HL-60/S4 treated with phorbol 12-myristate 13-acetate at 8.2 ng/mL for 4 days and 3 days (cell line): ENCODE measurements around the gene BSDC1.
"Not testable (repeated sequence)": the region's sequence is repeated elsewhere in the genome, so short reads cannot be mapped to it uniquely, and the experiment has no call there.

ENCODE experiments used
- in situ Hi-C: fragments of 300-500 bp; cut with MboI; formaldehyde crosslinking; loops from 2 replicates; pipeline ENCODE4 v1.15.0; 2022; ENCODE audit warnings: low sequenced_read_pairs

Gene BSDC1

GRCh38 chr1:32394141-32394889, at the start of gene BSDC1:
Gene BSDC1, minus strand, starts transcription at chr1:32394441. Its CDS starts 27 bp downstream, at chr1:32394414.
- in situ Hi-C loops: no loop called here

GRCh38 chr1:32441467-32441866, 47.2 kb upstream of the BSDC1 start:
- in situ Hi-C loops: not testable (repeated sequence)

GRCh38 chr1:32438777-32439176, 44.5 kb upstream of the BSDC1 start:
- in situ Hi-C loops: not testable (repeated sequence)

GRCh38 chr1:32438136-32438535, 43.9 kb upstream of the BSDC1 start:
- in situ Hi-C loops: no loop called here

GRCh38 chr1:32431736-32432400, 37.6 kb upstream of the BSDC1 start:
- in situ Hi-C loops: no loop called here

- in situ Hi-C loops: no loop called here
Measured at GRCh38 chr1:32427264-32427963, 33.2 kb upstream of the BSDC1 start.

- in situ Hi-C loops: no loop called here
Measured at GRCh38 chr1:32426489-32427255, 32.4 kb upstream of the BSDC1 start.

- in situ Hi-C loops: no loop called here
Measured at GRCh38 chr1:32421775-32422174, 27.5 kb upstream of the BSDC1 start.

- in situ Hi-C loops: no loop called here
Measured at GRCh38 chr1:32414186-32414886, 20.1 kb upstream of the BSDC1 start.

GRCh38 chr1:32413507-32414185, 19.4 kb upstream of the BSDC1 start:
- in situ Hi-C loops: no loop called here

GRCh38 chr1:32411261-32411660, 17.0 kb upstream of the BSDC1 start:
- in situ Hi-C loops: no loop called here

- in situ Hi-C loops: no loop called here
Measured at GRCh38 chr1:32406629-32407111, 12.4 kb upstream of the BSDC1 start.

GRCh38 chr1:32405672-32406467, 11.6 kb upstream of the BSDC1 start:
- in situ Hi-C loops: no loop called here

GRCh38 chr1:32404946-32405345, 10.7 kb upstream of the BSDC1 start:
- in situ Hi-C loops: no loop called here

GRCh38 chr1:32400876-32401631, 6.8 kb upstream of the BSDC1 start:
- in situ Hi-C loops: no loop called here

GRCh38 chr1:32399843-32400242, 5.6 kb upstream of the BSDC1 start:
- in situ Hi-C loops: no loop called here

- in situ Hi-C loops: no loop called here
Measured at GRCh38 chr1:32398401-32398800, 4.2 kb upstream of the BSDC1 start.

GRCh38 chr1:32396524-32396923, 2.3 kb upstream of the BSDC1 start:
- in situ Hi-C loops: not testable (repeated sequence)
